ENCODE results near the gene ANXA2. TPM values are rescaled to one million over a fixed set of nuclear protein-coding genes. Genes with fewer than 3 reads are reported as not detected.

ANXA2 gene
- total and polyA plus RNA-seq, 10 of the 15 experiments (the other 5 are each of a cell fraction or from before 2014, with no cell fraction given): 135 to 540 (median 281) TPM

- 22% methylated on average over 3 of the region's 3 CpGs for WGBS (ENCODE audit: insufficient coverage, insufficient replicate concordance, low lambda C conversion rate, missing lambda C conversion rate)
- ChIA-PET SMC1A (ENCODE audit: uncharacterized antibody, unreplicated experiment) (interaction anchor here (0.6 kb wide), 1 partner anchor 73 kb away, joined by 4 read pairs; no protein-coding TSS in a partner anchor), RAD21 (ENCODE audit: unreplicated experiment) (interaction anchor here (0.6 kb wide), 1 partner anchor 1441 kb away, joined by 3 read pairs; no protein-coding TSS in a partner anchor), POLR2A (interaction anchor here (1.2 kb wide), 1 partner anchor 8 kb away, joined by 3 read pairs; no protein-coding TSS in a partner anchor), CTCF (no interaction called here)
- Histone ChIP-seq H3K4me2 (ENCODE audit: control insufficient read depth, insufficient read depth) (no peak overlapping the region), H3K79me2 (ENCODE audit: control insufficient read depth, insufficient read depth, low read length) (peaks cover 50% of the 10 kb centered on the region), H3K27ac (ENCODE audit: control insufficient read depth, insufficient read depth) (no peak overlapping the region), H3K9ac (ENCODE audit: control insufficient read depth, insufficient read depth, low read length) (no peak overlapping the region), H3K4me3 (no peak overlapping the region), H4K20me1 (ENCODE audit: control insufficient read depth, insufficient read depth) (no peaks in the 10 kb centered on the region), H3K9me3 (replicated peaks; ENCODE audit: control insufficient read depth, insufficient read depth, low read length) (no peaks in the 10 kb centered on the region), H3K36me3 (ENCODE audit: control insufficient read depth in 2 of 2, insufficient read depth in 2 of 2, low read length in 1 of 2) (peaks cover 0 to 7% of the 10 kb centered on the region in 2 experiments; a peak in 1 of 4 replicates), H2AFZ (ENCODE audit: control insufficient read depth, low read depth, low read length) (no peak overlapping the region), H3K27me3 (replicated peaks in 1 of 2; ENCODE audit: control insufficient read depth in 2 of 2, insufficient read depth in 2 of 2, low read length in 1 of 2) (no peaks in the 10 kb centered on the region), H3K4me1 (ENCODE audit: control insufficient read depth, insufficient read depth, low read length) (peaks cover 10% of the 10 kb centered on the region)
- in situ Hi-C loops (cut with MboI) (no loop called here), intact Hi-C loops (cut with micrococcal nuclease; ENCODE audit: unreplicated experiment) (loop anchor here (10.0 kb wide), 1 partner anchor 192 kb away; no protein-coding TSS in a partner anchor)
- no peak for DNase-seq (ENCODE audit: low read depth, low spot score)
- TF ChIP-seq RUNX3 (IDR thresholded peaks at IDR 0.05; ENCODE audit: low read length) (peak; percentile 66), JUNB (IDR thresholded peaks at IDR 0.05) (peak; percentile 50), CHD1 (IDR thresholded peaks at IDR 0.05; ENCODE audit: low read depth, low read length) (no peak)
- no peak for FAIRE-seq
- BruUV-seq (replicated peaks): no TSS peak
- peak; percentile 19 for ATAC-seq
These were observed 5.2 kb downstream of the ANXA2 start for GRCh38 chr15:60392601-60392985.

DNA sequence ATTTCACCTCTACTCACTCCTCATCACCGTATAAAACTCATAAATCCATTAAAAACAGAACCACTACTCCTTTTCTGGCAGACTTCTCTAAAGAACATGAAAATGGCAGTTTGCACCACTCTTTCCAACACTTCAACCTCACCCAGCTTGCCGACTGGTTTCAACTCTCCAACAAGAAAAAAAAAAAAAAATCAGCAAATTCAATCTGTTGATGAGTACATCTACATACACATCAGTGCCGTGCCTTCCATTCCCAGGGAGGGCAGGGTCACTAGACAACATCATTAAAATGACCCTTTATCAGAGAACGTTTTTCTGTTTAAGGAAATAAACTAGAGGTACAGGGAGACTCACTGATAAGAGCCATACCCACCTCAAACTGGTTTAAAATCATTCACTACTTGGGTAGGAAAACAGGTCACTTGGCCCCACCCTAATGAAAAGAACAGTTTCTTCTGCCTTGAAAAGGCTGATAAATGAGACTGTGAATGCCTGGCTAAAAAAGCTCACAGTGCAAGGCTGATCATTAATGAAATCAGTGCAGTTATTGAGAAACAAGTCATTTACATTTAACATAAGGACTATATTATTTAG is 6.0 kb downstream of the ANXA2 start:
- Histone ChIP-seq H3K36me3 (ENCODE audit: control insufficient read depth in 2 of 2, insufficient read depth in 2 of 2, low read length in 1 of 2) (peaks cover 0 to 7% of the 10 kb centered on the region in 2 experiments; a peak in 1 of 4 replicates), H3K27ac (ENCODE audit: control insufficient read depth, insufficient read depth) (no peak overlapping the region), H4K20me1 (ENCODE audit: control insufficient read depth, insufficient read depth) (no peaks in the 10 kb centered on the region), H3K9ac (ENCODE audit: control insufficient read depth, insufficient read depth, low read length) (no peak overlapping the region), H3K27me3 (replicated peaks in 1 of 2; ENCODE audit: control insufficient read depth in 2 of 2, insufficient read depth in 2 of 2, low read length in 1 of 2) (no peaks in the 10 kb centered on the region), H3K4me3 (no peak overlapping the region), H3K4me2 (ENCODE audit: control insufficient read depth, insufficient read depth) (no peak overlapping the region), H2AFZ (ENCODE audit: control insufficient read depth, low read depth, low read length) (no peak overlapping the region), H3K9me3 (replicated peaks; ENCODE audit: control insufficient read depth, insufficient read depth, low read length) (no peaks in the 10 kb centered on the region), H3K4me1 (ENCODE audit: control insufficient read depth, insufficient read depth, low read length) (peaks cover 10% of the 10 kb centered on the region), H3K79me2 (ENCODE audit: control insufficient read depth, insufficient read depth, low read length) (peaks cover 46% of the 10 kb centered on the region)
- ATAC-seq (no peak), FAIRE-seq (no peak), DNase-seq (ENCODE audit: low read depth, low spot score) (no peak)
- BruUV-seq (replicated peaks): no TSS peak
- intact Hi-C loops (cut with micrococcal nuclease; ENCODE audit: unreplicated experiment) (loop anchor here (10.0 kb wide), 1 partner anchor 193 kb away; no protein-coding TSS in a partner anchor), in situ Hi-C loops (cut with MboI) (no loop called here)
- WGBS (ENCODE audit: insufficient coverage, insufficient replicate concordance, low lambda C conversion rate, missing lambda C conversion rate): 57% methylated on average over 4 of the region's 4 CpGs
- POLR2A ChIA-PET: interaction anchor here (1.2 kb wide), 1 partner anchor 9 kb away, joined by 3 read pairs; no protein-coding TSS in a partner anchor
- SMC1A ChIA-PET (ENCODE audit: uncharacterized antibody, unreplicated experiment): no interaction called here
- CTCF ChIA-PET: interaction anchor here (1.2 kb wide), 1 partner anchor 33 kb away, joined by 3 read pairs; no protein-coding TSS in a partner anchor
- RAD21 ChIA-PET (ENCODE audit: unreplicated experiment): no interaction called here
- TF ChIP-seq NBN (IDR thresholded peaks at IDR 0.05) (no peak), ZNF274 (IDR thresholded peaks at IDR 0.05; ENCODE audit: insufficient read depth, insufficient read length) (no peak), BMI1 (IDR thresholded peaks at IDR 0.05; ENCODE audit: borderline replicate concordance) (no peak), STAT3 (IDR thresholded peaks at IDR 0.05; ENCODE audit: low read depth, low read length) (no peak), HDAC6 (IDR thresholded peaks at IDR 0.05; ENCODE audit: unreplicated experiment) (no peak), RUNX3 (IDR thresholded peaks at IDR 0.05; ENCODE audit: low read length) (no peak), NR2F1 (conservative IDR thresholded peaks at IDR 0.05) (no peak), ZBTB11 (CRISPR knock-in tag; IDR thresholded peaks at IDR 0.05) (no peak), NFXL1 (IDR thresholded peaks at IDR 0.05; ENCODE audit: borderline replicate concordance) (no peak), ZBED1 (IDR thresholded peaks at IDR 0.05; ENCODE audit: borderline replicate concordance) (no peak), SP1 (IDR thresholded peaks at IDR 0.05; ENCODE audit: low read depth, low read length) (no peak)
- TF ChIP-seq, protein P1, sequence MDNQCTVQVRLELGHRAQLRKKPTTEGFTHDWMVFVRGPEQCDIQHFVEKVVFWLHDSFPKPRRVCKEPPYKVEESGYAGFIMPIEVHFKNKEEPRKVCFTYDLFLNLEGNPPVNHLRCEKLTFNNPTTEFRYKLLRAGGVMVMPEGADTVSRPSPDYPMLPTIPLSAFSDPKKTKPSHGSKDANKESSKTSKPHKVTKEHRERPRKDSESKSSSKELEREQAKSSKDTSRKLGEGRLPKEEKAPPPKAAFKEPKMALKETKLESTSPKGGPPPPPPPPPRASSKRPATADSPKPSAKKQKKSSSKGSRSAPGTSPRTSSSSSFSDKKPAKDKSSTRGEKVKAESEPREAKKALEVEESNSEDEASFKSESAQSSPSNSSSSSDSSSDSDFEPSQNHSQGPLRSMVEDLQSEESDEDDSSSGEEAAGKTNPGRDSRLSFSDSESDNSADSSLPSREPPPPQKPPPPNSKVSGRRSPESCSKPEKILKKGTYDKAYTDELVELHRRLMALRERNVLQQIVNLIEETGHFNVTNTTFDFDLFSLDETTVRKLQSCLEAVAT (IDR thresholded peaks at IDR 0.05): no peak
